PFSK-1 (cell line): Measurements from ENCODE around the gene MBNL2.

Experiments
- FOXP2 ChIP-seq: optimal IDR thresholded peaks from 2 replicates; pipeline ENCODE3; 2011; ENCODE audit warnings: borderline replicate concordance, control low read depth, inconsistent platforms; ENCODE audit not compliant: insufficient read depth; ENCODE audit errors: extremely low read length, extremely low read depth
- POLR2AphosphoS5 ChIP-seq: IDR thresholded peaks from 2 replicates; pipeline ENCODE4 v1.6.1; 2012; ENCODE audit warnings: low read depth, mild to moderate bottlenecking, control low read depth, low read length, moderate library complexity
- SIN3A ChIP-seq: IDR thresholded peaks from 2 replicates; pipeline ENCODE4 v1.6.1; 2012; ENCODE audit warnings: mild to moderate bottlenecking, low read length, moderate library complexity, borderline replicate concordance; ENCODE audit not compliant: insufficient read depth
- TAF1 ChIP-seq: IDR thresholded peaks from 2 replicates; pipeline ENCODE4 v1.6.1; 2012; ENCODE audit warnings: low read length, control low read depth, borderline replicate concordance; ENCODE audit not compliant: insufficient read depth
- TF ChIP-seq, protein P1 (sequence below), 2 experiments: IDR thresholded peaks; 2 replicates each; pipeline versions ENCODE4 v1.6.1 to v1.8.0; 2011 to 2012; ENCODE audit warnings: low read depth in 2 of 2, low read length in 2 of 2, control low read depth in 1 of 2, inconsistent platforms in 1 of 2, mild to moderate bottlenecking in 1 of 2, moderate library complexity in 1 of 2; ENCODE audit not compliant: insufficient read depth in 1 of 2

Gene MBNL2

DNA sequence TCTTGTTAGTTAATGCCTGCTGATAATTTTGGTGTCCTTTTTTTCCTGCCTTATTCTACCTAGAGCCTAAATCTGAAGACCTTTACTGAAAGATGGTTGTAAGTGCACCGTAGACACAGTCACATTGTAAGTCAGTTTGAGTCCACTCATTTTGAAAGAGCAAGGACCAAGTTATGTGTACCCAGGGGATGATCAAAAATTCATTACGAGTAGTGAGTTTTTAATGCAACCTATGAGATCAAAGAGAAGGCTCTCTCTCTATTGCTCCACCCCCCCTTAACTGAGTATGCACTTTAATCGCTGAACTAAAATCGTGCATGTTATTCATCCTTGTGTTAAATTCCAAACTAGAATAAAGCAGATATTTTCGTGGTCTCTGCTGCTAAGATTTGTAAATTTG is 213.7 kb downstream of the MBNL2 start:
- TF ChIP-seq TAF1 (no peak), SIN3A (no peak), FOXP2 (no peak), POLR2AphosphoS5 (no peak)
- TF ChIP-seq, protein P1, sequence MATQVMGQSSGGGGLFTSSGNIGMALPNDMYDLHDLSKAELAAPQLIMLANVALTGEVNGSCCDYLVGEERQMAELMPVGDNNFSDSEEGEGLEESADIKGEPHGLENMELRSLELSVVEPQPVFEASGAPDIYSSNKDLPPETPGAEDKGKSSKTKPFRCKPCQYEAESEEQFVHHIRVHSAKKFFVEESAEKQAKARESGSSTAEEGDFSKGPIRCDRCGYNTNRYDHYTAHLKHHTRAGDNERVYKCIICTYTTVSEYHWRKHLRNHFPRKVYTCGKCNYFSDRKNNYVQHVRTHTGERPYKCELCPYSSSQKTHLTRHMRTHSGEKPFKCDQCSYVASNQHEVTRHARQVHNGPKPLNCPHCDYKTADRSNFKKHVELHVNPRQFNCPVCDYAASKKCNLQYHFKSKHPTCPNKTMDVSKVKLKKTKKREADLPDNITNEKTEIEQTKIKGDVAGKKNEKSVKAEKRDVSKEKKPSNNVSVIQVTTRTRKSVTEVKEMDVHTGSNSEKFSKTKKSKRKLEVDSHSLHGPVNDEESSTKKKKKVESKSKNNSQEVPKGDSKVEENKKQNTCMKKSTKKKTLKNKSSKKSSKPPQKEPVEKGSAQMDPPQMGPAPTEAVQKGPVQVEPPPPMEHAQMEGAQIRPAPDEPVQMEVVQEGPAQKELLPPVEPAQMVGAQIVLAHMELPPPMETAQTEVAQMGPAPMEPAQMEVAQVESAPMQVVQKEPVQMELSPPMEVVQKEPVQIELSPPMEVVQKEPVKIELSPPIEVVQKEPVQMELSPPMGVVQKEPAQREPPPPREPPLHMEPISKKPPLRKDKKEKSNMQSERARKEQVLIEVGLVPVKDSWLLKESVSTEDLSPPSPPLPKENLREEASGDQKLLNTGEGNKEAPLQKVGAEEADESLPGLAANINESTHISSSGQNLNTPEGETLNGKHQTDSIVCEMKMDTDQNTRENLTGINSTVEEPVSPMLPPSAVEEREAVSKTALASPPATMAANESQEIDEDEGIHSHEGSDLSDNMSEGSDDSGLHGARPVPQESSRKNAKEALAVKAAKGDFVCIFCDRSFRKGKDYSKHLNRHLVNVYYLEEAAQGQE (IDR thresholded peaks at IDR 0.05; ENCODE audit: insufficient read depth in 1 of 2, low read depth in 2 of 2, low read length in 2 of 2), result no peak

DNA sequence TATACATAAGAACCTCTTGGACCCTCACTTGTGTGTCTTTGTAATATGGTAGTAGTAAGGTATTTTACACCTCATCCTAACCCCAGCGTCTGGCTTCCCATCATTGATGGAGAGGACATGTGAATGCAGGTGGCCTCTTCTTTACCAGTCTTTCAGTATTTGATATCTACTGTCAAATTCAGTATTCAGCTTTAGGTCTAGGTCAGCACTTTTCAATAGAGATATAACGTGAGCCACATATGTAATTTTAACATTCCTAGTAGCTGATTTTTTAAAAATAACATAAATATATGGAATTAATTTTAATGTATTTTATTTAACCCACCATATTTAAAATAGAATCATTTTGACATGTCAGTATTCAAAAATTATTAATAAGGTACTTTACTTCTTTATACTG is 214.7 kb downstream of the MBNL2 start:
- TF ChIP-seq SIN3A (no peak), POLR2AphosphoS5 (no peak)

DNA sequence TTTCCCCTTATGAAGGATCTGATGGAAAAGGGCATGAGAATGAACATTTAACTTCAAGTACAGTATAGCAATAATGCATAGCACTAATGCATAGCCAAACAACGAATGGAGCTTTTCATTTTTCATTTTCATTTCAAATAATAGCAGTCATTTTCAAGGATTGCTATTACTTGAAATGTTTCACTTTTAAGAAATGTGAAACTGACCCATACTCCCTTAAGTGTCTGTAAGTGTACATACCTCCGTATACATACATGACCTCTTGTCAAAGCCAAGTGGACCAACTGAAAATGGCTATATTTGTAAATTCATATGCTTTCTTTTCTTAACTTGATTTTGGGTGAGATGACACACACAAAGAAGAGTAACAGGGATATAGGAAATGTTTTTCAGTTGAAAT is 215.6 kb downstream of the MBNL2 start:
- no peak for TF ChIP-seq FOXP2

DNA sequence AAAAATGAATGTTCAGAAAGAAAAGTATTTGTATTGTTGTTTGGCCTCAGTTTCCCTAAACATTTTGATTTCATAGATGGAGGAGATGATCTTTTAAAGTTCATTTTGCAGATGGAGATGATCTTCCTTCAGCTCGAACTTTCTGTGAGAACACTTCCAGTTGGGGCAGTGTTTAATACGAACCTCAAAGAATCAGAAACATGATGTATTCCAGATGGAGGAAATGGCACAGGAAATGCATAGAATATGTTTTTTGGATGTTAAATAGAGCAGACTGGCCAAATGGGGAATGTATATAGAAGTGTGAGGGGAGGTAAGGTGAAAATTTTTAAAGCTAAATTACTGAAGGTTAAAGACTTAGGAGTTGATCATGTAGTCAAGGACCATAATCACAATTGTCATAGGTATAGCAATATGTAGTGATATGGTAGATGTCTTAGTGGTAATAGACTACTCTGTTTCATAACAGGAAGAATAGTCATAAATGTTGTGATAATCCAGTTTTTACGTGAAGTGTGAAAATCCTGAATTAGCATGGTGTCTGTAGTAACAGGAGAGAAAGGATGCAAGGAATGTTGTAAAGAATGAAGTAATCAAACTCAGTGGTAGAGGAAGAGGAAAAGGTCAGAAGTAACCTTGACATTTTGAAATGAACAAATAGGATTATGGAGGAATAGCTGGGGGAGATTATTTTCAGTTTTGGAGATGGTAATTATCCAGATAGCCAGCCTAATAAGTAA is 216.9 kb downstream of the MBNL2 start:
- TF ChIP-seq FOXP2, result no peak
- TF ChIP-seq SIN3A, result no peak
- TF ChIP-seq, protein P1 (IDR thresholded peaks at IDR 0.05; ENCODE audit: insufficient read depth in 1 of 2, low read depth in 2 of 2, low read length in 2 of 2), result no peak
- no peak for TF ChIP-seq POLR2AphosphoS5
- no peak for TF ChIP-seq TAF1

DNA sequence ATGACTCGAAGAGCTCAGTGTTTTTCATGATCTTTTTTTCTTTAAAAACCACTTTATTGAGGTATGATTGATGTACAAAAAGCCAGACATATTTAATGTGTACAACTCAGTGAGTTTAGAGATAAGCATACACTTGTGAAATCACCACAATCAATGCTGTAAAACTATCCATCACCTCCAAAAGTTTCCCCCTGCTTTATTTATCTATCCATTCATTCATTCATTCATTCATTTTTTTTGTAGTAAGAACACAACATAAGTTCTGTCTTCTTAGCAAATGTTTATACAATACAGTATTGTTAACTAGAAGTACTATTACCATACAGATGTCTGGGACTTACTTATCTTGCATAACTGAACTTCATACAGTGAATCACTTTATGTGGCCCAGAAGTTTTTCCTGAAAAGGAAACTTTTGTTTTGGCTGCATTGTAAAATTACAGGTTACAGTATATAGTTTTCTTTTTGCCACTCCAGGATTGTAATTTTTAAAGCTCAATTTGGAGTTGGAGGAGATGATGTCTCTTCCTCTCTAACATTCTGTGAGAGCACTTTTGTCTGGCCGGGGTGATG is 218.6 kb downstream of the MBNL2 start:
- TF ChIP-seq, protein P1 (IDR thresholded peaks at IDR 0.05; ENCODE audit: insufficient read depth in 1 of 2, low read depth in 2 of 2, low read length in 2 of 2), result no peak
- TF ChIP-seq TAF1 (no peak), POLR2AphosphoS5 (no peak), SIN3A (no peak), FOXP2 (no peak)

DNA sequence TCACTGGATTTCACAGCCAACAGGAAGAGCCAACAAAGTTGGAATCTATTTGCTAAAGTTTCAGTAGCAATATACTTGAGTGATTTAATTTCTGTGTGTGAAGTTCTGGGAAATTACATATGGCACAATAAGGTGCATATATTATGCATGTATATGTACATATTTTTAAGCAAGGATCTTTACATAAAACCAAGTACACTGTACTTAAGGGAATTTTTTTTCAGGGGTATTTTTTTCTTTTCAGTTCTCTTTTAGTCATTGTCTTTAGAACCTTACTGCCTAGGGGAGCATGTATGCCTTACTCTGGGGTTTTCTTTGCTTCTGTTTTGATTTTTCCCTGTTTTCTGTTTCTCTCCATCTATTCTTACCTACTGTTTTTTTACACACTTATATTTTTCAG is 219.2 kb downstream of the MBNL2 start:
- TF ChIP-seq, protein P1 (IDR thresholded peaks at IDR 0.05; ENCODE audit: insufficient read depth in 1 of 2, low read depth in 2 of 2, low read length in 2 of 2), result no peak
- TF ChIP-seq SIN3A (no peak), TAF1 (no peak), POLR2AphosphoS5 (no peak), FOXP2 (no peak)
